OCI-LY1 (cell line): ENCODE measurements around the gene CDHR1.

Experiments
- H2AFZ ChIP-seq: fragments of 200-600 bp; sonication (generic), shearing (Covaris generic); 2 replicates; pipeline ENCODE4 v1.6.0; 2014; ENCODE audit warnings: antibody characterized with exemption, mild to moderate bottlenecking, low read length
- H3F3A ChIP-seq: fragments of 200-600 bp; sonication (generic), shearing (Covaris generic); 2 replicates; pipeline ENCODE4 v1.6.0; 2014; ENCODE audit warnings: mild to moderate bottlenecking, antibody characterized with exemption, low read length, moderate library complexity; ENCODE audit not compliant: insufficient read depth
- H3K27ac ChIP-seq: fragments of 200-600 bp; sonication (generic); 2 replicates; pipeline ENCODE4 v1.5.1; 2014; ENCODE audit warnings: low read length, mixed run types, mild to moderate bottlenecking, low read depth; ENCODE audit not compliant: poor library complexity, severe bottlenecking
- H3K27me3 ChIP-seq: fragments of 200-600 bp; sonication (generic); 2 replicates; pipeline ENCODE4 v1.6.0; 2014; ENCODE audit warnings: antibody characterized with exemption, mild to moderate bottlenecking, low read length, moderate library complexity; ENCODE audit not compliant: insufficient read depth
- H3K36me3 ChIP-seq: fragments of 200-600 bp; sonication (generic); 2 replicates; pipeline ENCODE4 v1.6.1; 2014; ENCODE audit warnings: mild to moderate bottlenecking, antibody characterized with exemption, low read length, moderate library complexity, mixed read lengths; ENCODE audit not compliant: insufficient read depth
- H3K4me1 ChIP-seq: fragments of 200-600 bp; sonication (generic); 2 replicates; pipeline ENCODE4 v1.5.1; 2014; ENCODE audit warnings: mild to moderate bottlenecking, low read length, moderate library complexity; ENCODE audit not compliant: insufficient read depth, severe bottlenecking
- H3K4me2 ChIP-seq: fragments of 200-600 bp; sonication (generic), shearing (Covaris generic); 2 replicates; pipeline ENCODE4 v1.6.1; 2014; ENCODE audit warnings: low read length
- H3K4me3 ChIP-seq: fragments of 200-600 bp; sonication (generic); 2 replicates; pipeline ENCODE4 v1.5.1; 2014; ENCODE audit warnings: low read length, low read depth, mild to moderate bottlenecking, mixed read lengths; ENCODE audit not compliant: poor library complexity, severe bottlenecking
- H3K79me2 ChIP-seq: fragments of 200-600 bp; shearing (Covaris generic); 2 replicates; pipeline ENCODE4 v1.6.1; 2016; ENCODE audit warnings: mixed run types, low read length, mixed read lengths; ENCODE audit not compliant: insufficient read depth
- H3K9ac ChIP-seq: fragments of 200-600 bp; sonication (generic), shearing (Covaris generic); 2 replicates; pipeline ENCODE4 v1.6.1; 2014; ENCODE audit warnings: mild to moderate bottlenecking, low read length, mixed read lengths
- H3K9me2 ChIP-seq: fragments of 200-600 bp; sonication (generic), shearing (Covaris generic); 2 replicates; pipeline ENCODE4 v1.6.1; 2014; ENCODE audit warnings: low read depth, mild to moderate bottlenecking, low read length, mixed read lengths
- H3K9me3 ChIP-seq: fragments of 200-600 bp; shearing (Covaris generic); 2 replicates; pipeline ENCODE4 v1.6.1; 2014; ENCODE audit warnings: low read length, mixed read lengths
- H4K20me1 ChIP-seq: fragments of 200-600 bp; sonication (generic), shearing (Covaris generic); 2 replicates; pipeline ENCODE4 v1.6.0; 2016; ENCODE audit warnings: mild to moderate bottlenecking, low read length; ENCODE audit not compliant: insufficient read depth
- EZH2 ChIP-seq: fragments of 200-600 bp; sonication (generic), shearing (Covaris generic); IDR thresholded peaks from 2 replicates; pipeline ENCODE4 v1.8.0; 2017; ENCODE audit warnings: borderline replicate concordance, mixed run types, mild to moderate bottlenecking, antibody characterized with exemption, low read length, moderate library complexity, mixed read lengths
- TF ChIP-seq, protein P1 (sequence below): fragments of 200-600 bp; sonication (generic), shearing (Covaris generic); IDR thresholded peaks from 2 replicates; pipeline ENCODE4 v1.5.1; 2017; ENCODE audit warnings: mild to moderate bottlenecking, antibody characterized with exemption, low read length, moderate library complexity, mixed read lengths

Gene CDHR1

DNA sequence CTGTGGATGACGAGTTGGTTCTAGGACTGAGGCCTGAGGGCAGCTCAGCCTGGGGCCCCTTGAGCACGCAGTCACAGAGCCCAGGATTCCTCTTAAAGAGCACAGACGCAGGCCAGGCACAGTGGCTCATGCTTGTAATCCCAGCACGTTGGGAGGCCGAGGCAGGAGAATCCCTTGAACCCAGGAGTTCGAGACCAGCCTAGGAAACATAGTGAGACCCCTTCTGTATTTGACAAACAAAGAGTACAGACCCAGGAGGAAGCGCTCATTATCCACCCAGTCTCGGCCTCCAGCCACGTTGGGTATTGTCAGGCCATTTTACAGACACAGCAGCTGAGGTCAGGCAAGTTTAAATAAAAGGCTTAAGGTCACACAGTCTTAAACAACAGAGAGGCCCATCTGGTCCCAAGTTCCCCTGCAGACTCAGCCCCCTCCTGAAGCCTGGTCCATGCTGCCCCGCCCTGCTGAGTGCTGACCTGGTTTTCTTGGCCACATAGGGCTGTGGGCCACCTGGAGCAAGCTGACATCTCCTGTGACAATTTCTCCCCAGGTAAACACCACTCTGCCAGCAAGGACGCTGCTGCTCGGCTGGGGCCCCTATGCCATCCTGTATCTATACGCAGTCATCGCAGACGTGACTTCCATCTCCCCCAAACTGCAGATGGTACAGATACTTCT lies 63.1 kb downstream of the CDHR1 start:
- Histone ChIP-seq H3K9me2 (no peaks in the 10 kb centered on the region), H3K36me3 (no peaks in the 10 kb centered on the region), H3K27ac (no peak overlapping the region), H3K4me3 (no peak overlapping the region), H3F3A (no peaks in the 10 kb centered on the region), H3K79me2 (no peaks in the 10 kb centered on the region), H3K9ac (no peak overlapping the region), H2AFZ (no peak overlapping the region), H3K27me3 (no peaks in the 10 kb centered on the region), H3K4me2 (no peak overlapping the region), H3K9me3 (no peaks in the 10 kb centered on the region), H4K20me1 (no peaks in the 10 kb centered on the region), H3K4me1 (no peaks in the 10 kb centered on the region)
- TF ChIP-seq, protein P1, sequence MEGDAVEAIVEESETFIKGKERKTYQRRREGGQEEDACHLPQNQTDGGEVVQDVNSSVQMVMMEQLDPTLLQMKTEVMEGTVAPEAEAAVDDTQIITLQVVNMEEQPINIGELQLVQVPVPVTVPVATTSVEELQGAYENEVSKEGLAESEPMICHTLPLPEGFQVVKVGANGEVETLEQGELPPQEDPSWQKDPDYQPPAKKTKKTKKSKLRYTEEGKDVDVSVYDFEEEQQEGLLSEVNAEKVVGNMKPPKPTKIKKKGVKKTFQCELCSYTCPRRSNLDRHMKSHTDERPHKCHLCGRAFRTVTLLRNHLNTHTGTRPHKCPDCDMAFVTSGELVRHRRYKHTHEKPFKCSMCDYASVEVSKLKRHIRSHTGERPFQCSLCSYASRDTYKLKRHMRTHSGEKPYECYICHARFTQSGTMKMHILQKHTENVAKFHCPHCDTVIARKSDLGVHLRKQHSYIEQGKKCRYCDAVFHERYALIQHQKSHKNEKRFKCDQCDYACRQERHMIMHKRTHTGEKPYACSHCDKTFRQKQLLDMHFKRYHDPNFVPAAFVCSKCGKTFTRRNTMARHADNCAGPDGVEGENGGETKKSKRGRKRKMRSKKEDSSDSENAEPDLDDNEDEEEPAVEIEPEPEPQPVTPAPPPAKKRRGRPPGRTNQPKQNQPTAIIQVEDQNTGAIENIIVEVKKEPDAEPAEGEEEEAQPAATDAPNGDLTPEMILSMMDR: no peak
- TF ChIP-seq EZH2: no peak

DNA sequence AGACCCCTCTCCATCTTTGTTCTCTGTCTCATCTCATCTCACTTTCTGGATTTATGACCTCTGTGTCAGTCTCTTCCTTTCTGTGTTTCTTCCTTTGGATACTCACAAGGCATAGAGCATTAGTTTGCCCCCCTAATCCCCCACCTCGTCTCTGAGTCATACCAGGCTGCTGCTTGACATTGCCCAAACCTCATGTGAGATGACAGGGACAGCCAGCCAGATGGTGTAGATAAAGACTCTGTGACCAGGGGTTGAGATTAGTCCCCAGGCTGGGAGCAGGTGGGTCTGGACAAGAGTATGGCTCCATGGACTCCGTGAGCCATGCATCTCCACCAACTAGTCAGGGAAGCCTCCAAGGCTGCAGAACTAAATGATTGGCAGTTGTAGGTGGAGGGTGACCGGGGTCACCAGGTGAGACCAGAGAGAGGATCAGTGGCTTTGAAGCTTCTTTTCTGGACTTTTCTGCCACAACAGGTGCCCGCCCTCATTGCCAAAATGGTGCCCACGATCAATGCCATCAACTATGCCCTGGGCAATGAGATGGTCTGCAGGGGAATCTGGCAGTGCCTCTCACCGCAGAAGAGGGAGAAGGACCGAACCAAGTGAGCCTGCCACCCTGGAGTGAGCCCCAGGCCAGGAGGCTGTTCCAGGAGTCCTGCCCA lies 63.8 kb downstream of the CDHR1 start:
- Histone ChIP-seq H3K9ac (no peak overlapping the region), H2AFZ (no peak overlapping the region), H3K27ac (no peak overlapping the region), H3K27me3 (no peaks in the 10 kb centered on the region), H3K9me2 (no peaks in the 10 kb centered on the region), H3K4me1 (no peaks in the 10 kb centered on the region), H3K9me3 (no peaks in the 10 kb centered on the region), H3K4me3 (no peak overlapping the region), H4K20me1 (no peaks in the 10 kb centered on the region), H3K36me3 (no peaks in the 10 kb centered on the region), H3K4me2 (no peak overlapping the region), H3F3A (no peaks in the 10 kb centered on the region), H3K79me2 (no peaks in the 10 kb centered on the region)
- TF ChIP-seq EZH2: no peak
- TF ChIP-seq, protein P1: no peak

DNA sequence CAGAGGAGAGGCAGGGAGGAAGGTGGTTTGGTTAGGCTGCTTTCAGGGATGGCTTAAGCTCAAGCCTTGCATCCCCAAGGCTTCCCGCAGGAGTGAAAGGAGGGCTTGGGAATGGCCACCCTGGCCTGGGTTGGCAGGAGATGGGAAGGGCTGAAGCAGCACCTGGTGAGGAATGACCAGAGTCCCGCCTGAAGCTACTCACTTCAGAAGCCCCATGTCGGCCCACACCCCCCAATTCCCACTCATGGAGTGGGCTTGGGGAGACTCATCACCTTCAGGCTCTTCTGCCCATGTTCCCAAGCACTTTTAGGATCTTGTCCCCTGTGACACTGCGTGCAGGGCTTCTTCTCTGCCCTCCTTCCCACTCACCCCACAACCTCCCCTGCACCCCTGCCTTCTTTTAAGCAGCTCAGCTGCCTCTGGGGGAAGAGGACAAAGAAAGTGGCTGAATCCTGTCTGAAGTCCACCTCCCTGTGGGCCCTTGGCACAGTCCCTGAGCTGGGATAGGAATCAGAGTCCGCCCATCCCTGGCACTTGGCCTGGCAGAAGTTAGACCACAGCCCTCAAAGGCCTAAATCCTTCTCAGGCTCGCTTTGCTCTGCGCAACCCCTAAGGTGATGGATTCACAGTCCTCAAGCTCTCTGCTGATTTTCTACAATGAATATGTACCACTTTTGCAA lies 67.0 kb downstream of the CDHR1 start:
- no peaks in the 10 kb centered on the region for H3F3A ChIP-seq
- H3K4me2 ChIP-seq: no peak overlapping the region
- no peak overlapping the region for H3K4me3 ChIP-seq
- no peak overlapping the region for H2AFZ ChIP-seq
- no peaks in the 10 kb centered on the region for H4K20me1 ChIP-seq
- H3K9me3 ChIP-seq: no peaks in the 10 kb centered on the region
- no peaks in the 10 kb centered on the region for H3K79me2 ChIP-seq
- no peak for TF ChIP-seq EZH2
- TF ChIP-seq, protein P1: no peak
- H3K36me3 ChIP-seq: no peaks in the 10 kb centered on the region
- H3K4me1 ChIP-seq: no peaks in the 10 kb centered on the region
- no peaks in the 10 kb centered on the region for H3K27me3 ChIP-seq
- H3K9ac ChIP-seq: no peak overlapping the region
- H3K9me2 ChIP-seq: no peaks in the 10 kb centered on the region
- H3K27ac ChIP-seq: no peak overlapping the region
